ENCODE data around the gene RGS2. TPM values are rescaled to one million over a fixed set of nuclear protein-coding genes. Genes with fewer than 3 reads are reported as not detected.

Gene RGS2
- total RNA-seq, 2 donors from 2014 or later, result 31.2 to 51.2 TPM

- no peak for DNase-seq (ENCODE audit: low spot score)
- H3K4me3 ChIP-seq, result no peak overlapping the region
- no peaks in the 10 kb centered on the region for H3K27me3 ChIP-seq
- no peak overlapping the region for H3K27ac ChIP-seq
- no peaks in the 10 kb centered on the region for H3K36me3 ChIP-seq
- H3K9me3 ChIP-seq, result no peaks in the 10 kb centered on the region
- TF ChIP-seq CTCF (IDR thresholded peaks at IDR 0.05), result no peak
- no peaks in the 10 kb centered on the region for H3K4me1 ChIP-seq
Observed at GRCh38 chr1:192821296-192821695, 12.5 kb downstream of the RGS2 start.

GRCh38 chr1:192824511-192824910 is 15.7 kb downstream of the RGS2 start:
- Histone ChIP-seq H3K4me3 (no peak overlapping the region), H3K27ac (no peak overlapping the region), H3K36me3 (no peaks in the 10 kb centered on the region), H3K27me3 (no peaks in the 10 kb centered on the region), H3K4me1 (no peaks in the 10 kb centered on the region), H3K9me3 (no peaks in the 10 kb centered on the region)
- TF ChIP-seq CTCF (IDR thresholded peaks at IDR 0.05), result no peak
- DNase-seq (ENCODE audit: low spot score), result no peak

GRCh38 chr1:192826791-192827546 is 18.1 kb downstream of the RGS2 start:
- Histone ChIP-seq H3K4me1 (no peaks in the 10 kb centered on the region), H3K27ac (no peak overlapping the region), H3K9me3 (no peaks in the 10 kb centered on the region), H3K36me3 (no peaks in the 10 kb centered on the region), H3K4me3 (no peak overlapping the region), H3K27me3 (no peaks in the 10 kb centered on the region)
- TF ChIP-seq CTCF (IDR thresholded peaks at IDR 0.05), result no peak
- DNase-seq (ENCODE audit: low spot score), result no peak

DNA sequence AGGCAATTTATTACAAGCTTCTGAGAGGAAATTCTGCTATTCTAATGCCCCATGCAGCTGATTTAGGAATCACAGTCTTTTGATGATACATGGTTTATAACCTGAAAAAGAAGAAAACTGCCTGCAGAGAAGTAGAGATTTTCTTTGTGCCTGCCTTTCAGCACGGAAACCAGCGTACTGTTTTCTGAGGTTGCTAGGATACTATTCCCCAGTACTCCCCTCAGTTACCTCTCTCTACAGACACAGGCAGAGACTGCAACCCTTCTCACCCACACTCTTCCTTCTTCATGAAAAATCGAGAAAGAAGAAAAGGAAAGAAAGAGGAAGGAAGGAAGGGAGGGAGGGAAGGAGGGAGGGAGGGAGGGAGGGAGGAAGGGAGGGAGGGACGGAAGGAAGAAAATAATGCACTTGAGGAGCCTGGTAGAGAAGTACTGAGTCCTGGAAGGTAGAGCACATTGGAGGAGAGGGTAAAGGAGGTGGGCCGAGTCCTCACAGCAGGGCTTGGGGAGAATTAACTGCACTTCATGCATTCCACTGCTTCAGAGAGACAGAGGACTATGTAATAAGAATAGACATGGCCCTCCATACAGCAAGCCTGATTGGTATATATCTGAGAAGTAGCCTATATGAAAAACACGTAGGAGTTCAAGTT is 21.9 kb downstream of the RGS2 start:
- TF ChIP-seq CTCF (IDR thresholded peaks at IDR 0.05), result no peak
- no peak overlapping the region for H3K4me3 ChIP-seq
- H3K27me3 ChIP-seq, result no peaks in the 10 kb centered on the region
- no peak for DNase-seq (ENCODE audit: low spot score)
- no peaks in the 10 kb centered on the region for H3K9me3 ChIP-seq
- H3K4me1 ChIP-seq, result no peaks in the 10 kb centered on the region
- H3K36me3 ChIP-seq, result no peaks in the 10 kb centered on the region
- H3K27ac ChIP-seq, result no peak overlapping the region

DNA sequence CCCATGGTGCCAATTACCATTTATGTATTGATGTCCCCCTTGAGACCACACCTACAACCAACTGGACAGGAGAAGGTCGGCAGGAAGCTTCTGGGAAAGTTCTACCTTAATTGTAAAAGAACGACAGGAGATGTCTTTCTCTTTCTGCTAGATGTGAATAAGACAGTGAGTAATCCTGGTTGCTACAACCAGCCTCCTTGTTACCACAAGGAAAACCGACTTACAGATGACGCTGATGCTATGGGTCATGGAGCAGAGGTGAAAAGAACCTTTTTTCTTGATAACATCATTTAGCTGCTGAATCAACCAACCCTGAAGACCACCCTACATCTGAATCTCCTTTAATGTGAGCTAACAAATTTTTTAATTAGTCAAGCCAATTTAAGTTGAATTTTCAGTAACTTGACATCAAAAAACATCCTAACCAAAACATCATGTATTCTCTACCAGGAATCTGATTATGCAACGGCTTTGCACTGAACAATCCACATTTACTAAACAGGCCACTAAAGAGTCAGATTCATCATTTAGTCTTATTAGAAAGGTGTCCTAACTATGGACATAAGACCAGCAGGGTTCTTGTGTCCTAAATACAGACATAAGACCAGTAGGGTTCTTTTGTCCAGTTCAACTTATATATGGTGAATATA is 23.0 kb downstream of the RGS2 start:
- H3K4me3 ChIP-seq, result no peak overlapping the region
- H3K9me3 ChIP-seq, result no peaks in the 10 kb centered on the region
- no peaks in the 10 kb centered on the region for H3K36me3 ChIP-seq
- H3K27ac ChIP-seq, result no peak overlapping the region
- no peak for TF ChIP-seq CTCF (IDR thresholded peaks at IDR 0.05)
- H3K4me1 ChIP-seq, result no peaks in the 10 kb centered on the region
- DNase-seq (ENCODE audit: low spot score), result no peak
- no peaks in the 10 kb centered on the region for H3K27me3 ChIP-seq
